H9 (cell line): ENCODE measurements around the gene GSAP. TPM values are rescaled to one million over a fixed set of nuclear protein-coding genes. Genes with fewer than 3 reads are reported as not detected.

Experiments used
- DNase-seq: peaks from one replicate; pipeline ENCODE4 v3.0.0-alpha.2; 2017
- H2AFZ ChIP-seq: one replicate; pipeline ENCODE4 v1.6.1; 2013; ENCODE audit warnings: mild to moderate bottlenecking, low read length, control low read depth, moderate library complexity
- H2AK5ac ChIP-seq: 2 replicates; pipeline ENCODE4 v1.6.1; 2013; ENCODE audit warnings: low read length, control low read depth, mixed read lengths; ENCODE audit not compliant: insufficient read length
- H2BK120ac ChIP-seq: one replicate; pipeline ENCODE4 v1.6.1; 2013; ENCODE audit warnings: low read depth, mild to moderate bottlenecking, low read length, control low read depth, inconsistent platforms; ENCODE audit not compliant: poor library complexity, severe bottlenecking
- H2BK12ac ChIP-seq: 2 replicates; pipeline ENCODE4 v1.6.1; 2013; ENCODE audit warnings: low read length, control low read depth, mixed read lengths, low read depth; ENCODE audit not compliant: insufficient read length
- H2BK15ac ChIP-seq: 2 replicates; pipeline ENCODE4 v1.6.1; 2013; ENCODE audit warnings: low read depth, low read length, control low read depth
- H2BK20ac ChIP-seq: one replicate; pipeline ENCODE4 v1.6.1; 2013; ENCODE audit warnings: low read depth, mild to moderate bottlenecking, low read length, control low read depth, inconsistent platforms; ENCODE audit not compliant: poor library complexity, severe bottlenecking
- H2BK5ac ChIP-seq: 2 replicates; pipeline ENCODE4 v1.6.1; 2013; ENCODE audit warnings: low read length, control low read depth, mixed read lengths; ENCODE audit not compliant: insufficient read length
- H3K14ac ChIP-seq: 2 replicates; pipeline ENCODE4 v1.6.1; 2013; ENCODE audit warnings: low read length, control low read depth; ENCODE audit not compliant: insufficient read depth
- H3K18ac ChIP-seq: 2 replicates; pipeline ENCODE4 v1.6.1; 2013; ENCODE audit warnings: low read depth, mild to moderate bottlenecking, mixed read lengths, low read length, control low read depth; ENCODE audit not compliant: insufficient read length
- H3K23ac ChIP-seq: 2 replicates; pipeline ENCODE4 v1.6.1; 2013; ENCODE audit warnings: low read length, control low read depth, mixed read lengths, low read depth; ENCODE audit not compliant: insufficient read length
- H3K23me2 ChIP-seq: 2 replicates; pipeline ENCODE4 v1.6.1; 2013; ENCODE audit warnings: low read depth, mild to moderate bottlenecking, mixed read lengths, low read length, control low read depth; ENCODE audit not compliant: insufficient read length, poor library complexity, severe bottlenecking
- H3K27ac ChIP-seq: 2 replicates; pipeline ENCODE4 v1.5.1; 2013; ENCODE audit warnings: low read length, control low read depth, mixed read lengths, low read depth; ENCODE audit not compliant: insufficient read length
- H3K27me3 ChIP-seq: 2 replicates; pipeline ENCODE4 v1.6.1; 2013; ENCODE audit warnings: low read length, control low read depth, inconsistent platforms; ENCODE audit not compliant: insufficient read depth
- H3K4ac ChIP-seq: 2 replicates; pipeline ENCODE4 v1.6.1; 2013; ENCODE audit warnings: low read depth, mild to moderate bottlenecking, control low read depth, inconsistent platforms, low read length, moderate library complexity
- H3K4me1 ChIP-seq: 2 replicates; pipeline ENCODE4 v1.6.1; 2013; ENCODE audit warnings: low read length, control low read depth, inconsistent platforms; ENCODE audit not compliant: insufficient read depth
- H3K4me2 ChIP-seq: 2 replicates; pipeline ENCODE4 v1.6.1; 2013; ENCODE audit warnings: low read length, control low read depth, mixed read lengths; ENCODE audit not compliant: insufficient read length, insufficient read depth
- H3K56ac ChIP-seq: 2 replicates; pipeline ENCODE4 v1.6.1; 2013; ENCODE audit warnings: low read depth, mild to moderate bottlenecking, mixed read lengths, low read length, control low read depth; ENCODE audit not compliant: insufficient read length
- H3K79me1 ChIP-seq: 2 replicates; pipeline ENCODE4 v1.6.1; 2013; ENCODE audit warnings: low read depth, mild to moderate bottlenecking, moderate library complexity, low read length, control low read depth, inconsistent platforms; ENCODE audit not compliant: insufficient read depth, poor library complexity, severe bottlenecking
- H3K79me2 ChIP-seq: 2 replicates; pipeline ENCODE4 v1.6.1; 2013; ENCODE audit warnings: low read length, control low read depth, inconsistent platforms; ENCODE audit not compliant: insufficient read depth
- H3K9ac ChIP-seq: 2 replicates; pipeline ENCODE4 v1.6.1; 2013; ENCODE audit warnings: low read length, control low read depth, mixed read lengths; ENCODE audit not compliant: insufficient read length; ENCODE audit errors: extremely low read depth
- H3K9me3 ChIP-seq: one replicate; pipeline ENCODE4 v1.6.1; 2013; ENCODE audit warnings: low read depth, low read length, inconsistent platforms; ENCODE audit not compliant: control insufficient read depth
- H3T11ph ChIP-seq: one replicate; pipeline ENCODE4 v1.6.1; 2013; ENCODE audit warnings: mild to moderate bottlenecking, low read length, control low read depth, inconsistent platforms
- H4K20me1 ChIP-seq: one replicate; pipeline ENCODE4 v1.6.1; 2013; ENCODE audit not compliant: control insufficient read depth, insufficient read length, insufficient read depth
- H4K5ac ChIP-seq: 2 replicates; pipeline ENCODE4 v1.6.1; 2013; ENCODE audit warnings: low read depth, mild to moderate bottlenecking, mixed read lengths, low read length, control low read depth; ENCODE audit not compliant: insufficient read length
- H4K8ac ChIP-seq: replicated peaks from 2 replicates; pipeline ENCODE4 v1.6.1; 2013; ENCODE audit warnings: low read length, control low read depth, mixed read lengths, low read depth; ENCODE audit not compliant: insufficient read length
- H4K91ac ChIP-seq: 2 replicates; pipeline ENCODE4 v1.6.1; 2013; ENCODE audit warnings: low read depth, mild to moderate bottlenecking, moderate library complexity, mixed read lengths, low read length, control low read depth; ENCODE audit not compliant: insufficient read length
- H3K27ac Mint-ChIP-seq, 3 experiments: 2 replicates in 2 of 3; 3 replicates in 1 of 3; pipeline ENCODE4 v1.8.0; 2020 to 2021; ENCODE audit warnings: mixed read lengths in 3 of 3, mild to moderate bottlenecking in 1 of 3, moderate library complexity in 1 of 3
- H3K27me3 Mint-ChIP-seq: 2 replicates; pipeline ENCODE4 v1.8.0; 2021; ENCODE audit warnings: low read depth, mild to moderate bottlenecking, moderate library complexity, mixed read lengths
- H3K36me3 Mint-ChIP-seq, 3 experiments: 2 replicates in 2 of 3; 3 replicates in 1 of 3; pipeline ENCODE4 v1.8.0; 2020 to 2021; ENCODE audit warnings: low read depth in 3 of 3, mixed read lengths in 3 of 3; ENCODE audit not compliant: insufficient read depth in 1 of 3
- H3K4me1 Mint-ChIP-seq, 2 experiments: 2 replicates each; pipeline ENCODE4 v1.8.0; 2020; ENCODE audit warnings: mixed read lengths in 2 of 2
- H3K4me3 Mint-ChIP-seq, 2 experiments: 2 replicates in 1 of 2; 3 replicates in 1 of 2; pipeline ENCODE4 v1.8.0; 2020 to 2021; ENCODE audit warnings: mild to moderate bottlenecking in 2 of 2, mixed read lengths in 2 of 2, moderate library complexity in 1 of 2
- H3K9me3 Mint-ChIP-seq, 2 experiments: 2 replicates in 1 of 2; 3 replicates in 1 of 2; pipeline ENCODE4 v1.8.0; 2020; ENCODE audit warnings: mild to moderate bottlenecking in 2 of 2, mixed read lengths in 2 of 2, moderate library complexity in 1 of 2
- WGBS: extraction: QIAGEN DNeasy Blood & Tissue Kit; methylation state at CpG from one replicate; pipeline ENCODE4 v1.1.7; 2013; ENCODE audit warnings: missing lambda C conversion rate, low lambda C conversion rate, mixed read lengths; ENCODE audit not compliant: insufficient read length; ENCODE audit errors: extremely low coverage; 5-methylcytosine and 5-hydroxymethylcytosine counted together
- total RNA-seq: library from RNA; stranded (reverse); gene quantifications from 2 replicates; pipeline ENCODE4 v1.2.1, GENCODE V29; 2021
- TF ChIP-seq, protein P1 (sequence below): fragments of 200-600 bp; sonication (generic); conservative IDR thresholded peaks from 3 replicates; pipeline ENCODE4 v1.8.0; 2021; ENCODE audit warnings: antibody characterized with exemption, mild to moderate bottlenecking

Gene GSAP
- total RNA-seq, 1 experiment from 2014 or later: 1.9 TPM

DNA sequence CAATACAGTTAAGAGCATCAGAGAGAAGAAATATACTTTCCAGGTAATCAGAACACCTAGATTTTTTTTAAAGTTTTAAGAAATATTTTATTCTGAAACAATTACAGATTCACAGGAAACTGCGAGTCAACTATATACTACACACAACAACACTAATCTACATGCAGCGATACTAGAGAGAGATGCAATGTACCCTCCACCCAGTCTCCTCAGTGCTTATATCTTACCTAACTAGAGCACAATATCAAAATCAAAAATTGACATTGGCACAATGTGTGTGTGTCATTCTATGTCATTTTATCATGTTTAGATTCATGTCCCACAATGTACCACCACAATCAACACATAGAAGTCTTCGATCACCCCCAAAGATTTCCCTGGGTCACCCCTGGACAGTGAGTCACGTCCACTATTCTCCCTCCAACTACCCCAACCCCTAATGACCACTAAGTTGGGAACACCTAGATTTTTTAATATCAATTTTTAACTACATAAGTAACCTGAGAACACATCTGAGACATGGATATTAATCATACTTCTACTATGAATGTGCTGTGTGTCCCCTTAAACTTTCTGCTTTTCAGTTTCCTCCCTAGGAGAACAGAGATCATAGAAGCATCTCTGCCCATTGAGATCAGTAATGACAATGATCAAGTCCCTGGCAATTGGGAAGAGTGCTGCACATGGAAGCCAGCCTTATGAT is 86.5 kb downstream of the GSAP start:
- no peak overlapping the region for H2BK12ac ChIP-seq
- H3K23me2 ChIP-seq: no peaks in the 10 kb centered on the region
- no peak overlapping the region for H3K18ac ChIP-seq
- no peak overlapping the region for H3K56ac ChIP-seq
- H2BK5ac ChIP-seq: no peak overlapping the region
- no peaks in the 10 kb centered on the region for H3K36me3 Mint-ChIP-seq
- no peaks in the 10 kb centered on the region for H3K4me1 ChIP-seq
- H3K27ac Mint-ChIP-seq: no peak overlapping the region; a peak in 1 of 7 replicates
- H4K8ac ChIP-seq: no peak overlapping the region
- H3K9me3 ChIP-seq: no peaks in the 10 kb centered on the region
- no peak for DNase-seq
- H2BK15ac ChIP-seq: no peak overlapping the region
- no peak overlapping the region for H2AK5ac ChIP-seq
- peaks cover 19% of the 10 kb centered on the region in 2 experiments for H3K4me1 Mint-ChIP-seq
- no peak overlapping the region for H4K5ac ChIP-seq
- no peaks in the 10 kb centered on the region for H3K9me3 Mint-ChIP-seq
- no peaks in the 10 kb centered on the region for H3K79me2 ChIP-seq
- H3K23ac ChIP-seq: no peak overlapping the region
- H3K27me3 ChIP-seq: no peaks in the 10 kb centered on the region
- H3K14ac ChIP-seq: no peak overlapping the region
- no peak overlapping the region for H2BK120ac ChIP-seq
- H3K4me2 ChIP-seq: no peak overlapping the region
- H4K20me1 ChIP-seq: no peaks in the 10 kb centered on the region
- no peak overlapping the region for H2BK20ac ChIP-seq
- no peak overlapping the region for H3K27ac ChIP-seq
- H3T11ph ChIP-seq: no peak overlapping the region
- no peaks in the 10 kb centered on the region for H3K79me1 ChIP-seq
- TF ChIP-seq, protein P1, sequence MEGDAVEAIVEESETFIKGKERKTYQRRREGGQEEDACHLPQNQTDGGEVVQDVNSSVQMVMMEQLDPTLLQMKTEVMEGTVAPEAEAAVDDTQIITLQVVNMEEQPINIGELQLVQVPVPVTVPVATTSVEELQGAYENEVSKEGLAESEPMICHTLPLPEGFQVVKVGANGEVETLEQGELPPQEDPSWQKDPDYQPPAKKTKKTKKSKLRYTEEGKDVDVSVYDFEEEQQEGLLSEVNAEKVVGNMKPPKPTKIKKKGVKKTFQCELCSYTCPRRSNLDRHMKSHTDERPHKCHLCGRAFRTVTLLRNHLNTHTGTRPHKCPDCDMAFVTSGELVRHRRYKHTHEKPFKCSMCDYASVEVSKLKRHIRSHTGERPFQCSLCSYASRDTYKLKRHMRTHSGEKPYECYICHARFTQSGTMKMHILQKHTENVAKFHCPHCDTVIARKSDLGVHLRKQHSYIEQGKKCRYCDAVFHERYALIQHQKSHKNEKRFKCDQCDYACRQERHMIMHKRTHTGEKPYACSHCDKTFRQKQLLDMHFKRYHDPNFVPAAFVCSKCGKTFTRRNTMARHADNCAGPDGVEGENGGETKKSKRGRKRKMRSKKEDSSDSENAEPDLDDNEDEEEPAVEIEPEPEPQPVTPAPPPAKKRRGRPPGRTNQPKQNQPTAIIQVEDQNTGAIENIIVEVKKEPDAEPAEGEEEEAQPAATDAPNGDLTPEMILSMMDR: no peak
- WGBS: no CpG with 5 or more reads among the region's 4 CpGs
- H2AFZ ChIP-seq: no peak overlapping the region
- no peak overlapping the region for H3K4ac ChIP-seq
- H4K91ac ChIP-seq: no peak overlapping the region
- no peak overlapping the region for H3K9ac ChIP-seq
- no peak overlapping the region for H3K4me3 Mint-ChIP-seq
- no peaks in the 10 kb centered on the region for H3K27me3 Mint-ChIP-seq
